SIG-M5 treated with dmso at 0.1 percent for 504 hours (cell line): ENCODE measurements around the gene RTL1.

ENCODE experiments used
- DNase-seq: peaks from one replicate; lab custom pipeline; 2025; ENCODE audit not compliant: unreplicated experiment; lab: John Stamatoyannopoulos, UW

RTL1 gene

GRCh38 chr14:100898935-100899883 is 4.3 kb downstream of the RTL1 start:
- no peak for DNase-seq

- no peak for DNase-seq
These were observed 5.1 kb downstream of the RTL1 start for GRCh38 chr14:100898465-100898864.

- no peak for DNase-seq
These were observed 7.0 kb downstream of the RTL1 start for GRCh38 chr14:100896369-100897060.

GRCh38 chr14:100895411-100895810 is 8.1 kb downstream of the RTL1 start:
- no peak for DNase-seq

GRCh38 chr14:100894416-100894815 is 9.1 kb downstream of the RTL1 start:
- no peak for DNase-seq

GRCh38 chr14:100893760-100894159 is 9.8 kb downstream of the RTL1 start:
- no peak for DNase-seq

- no peak for DNase-seq
These were observed 10.3 kb downstream of the RTL1 start for GRCh38 chr14:100893228-100893601.

- no peak for DNase-seq
These were observed 10.9 kb downstream of the RTL1 start for GRCh38 chr14:100892496-100893227.

- DNase-seq = no peak
These were observed 11.7 kb downstream of the RTL1 start for GRCh38 chr14:100891501-100892445.

GRCh38 chr14:100891051-100891450 is 12.5 kb downstream of the RTL1 start:
- DNase-seq = no peak

GRCh38 chr14:100890061-100890850 is 13.3 kb downstream of the RTL1 start:
- DNase-seq = no peak

GRCh38 chr14:100889641-100890040 is 13.9 kb downstream of the RTL1 start:
- no peak for DNase-seq

GRCh38 chr14:100888789-100889315 is 14.7 kb downstream of the RTL1 start:
- DNase-seq = no peak

GRCh38 chr14:100887728-100888335 is 15.7 kb downstream of the RTL1 start:
- no peak for DNase-seq

- no peak for DNase-seq
These were observed 17.9 kb downstream of the RTL1 start for GRCh38 chr14:100885617-100886016.

GRCh38 chr14:100885196-100885595 is 18.3 kb downstream of the RTL1 start:
- no peak for DNase-seq

- DNase-seq = no peak
These were observed 19.1 kb downstream of the RTL1 start for GRCh38 chr14:100884456-100884855.

GRCh38 chr14:100883789-100884101 is 19.8 kb downstream of the RTL1 start:
- no peak for DNase-seq
